ENCODE data around the gene GARIN5B.
"Not testable (repeated sequence)": the region's sequence is repeated elsewhere in the genome, so short reads cannot be mapped to it uniquely, and the experiment has no call there.

GARIN5B gene

GRCh38 chr19:55362990-55363716, at the start of gene GARIN5B:
Gene GARIN5B, minus strand, starts transcription at chr19:55363260. Its CDS starts 194 bp downstream, at chr19:55363066.
- DNase-seq (ENCODE audit: low read depth): no peak
- H3K4me3 ChIP-seq (ENCODE audit: control insufficient read depth, low read depth, low read length): no peak within 1 kb of the TSS
- no peak for TF ChIP-seq CTCF (IDR thresholded peaks at IDR 0.05; ENCODE audit: control insufficient read depth, insufficient read depth, low read depth, low read length, missing control alignments)

GRCh38 chr19:55410168-55410567, 47.1 kb upstream of the GARIN5B start:
- DNase-seq (ENCODE audit: low read depth): no peak
- no peak overlapping the region for H3K4me3 ChIP-seq (ENCODE audit: control insufficient read depth, low read depth, low read length)
- no peak for TF ChIP-seq CTCF (IDR thresholded peaks at IDR 0.05; ENCODE audit: control insufficient read depth, insufficient read depth, low read depth, low read length, missing control alignments)

GRCh38 chr19:55409179-55409578, 46.1 kb upstream of the GARIN5B start:
- DNase-seq (ENCODE audit: low read depth); H3K4me3 ChIP-seq (ENCODE audit: control insufficient read depth, low read depth, low read length): not testable (repeated sequence)

- peak overlapping the region; percentile 39 for H3K4me3 ChIP-seq (ENCODE audit: control insufficient read depth, low read depth, low read length)
- TF ChIP-seq CTCF (IDR thresholded peaks at IDR 0.05; ENCODE audit: control insufficient read depth, insufficient read depth, low read depth, low read length, missing control alignments): no peak
- no peak for DNase-seq (ENCODE audit: low read depth)
These were observed 45.4 kb upstream of the GARIN5B start for GRCh38 chr19:55408533-55408872.

GRCh38 chr19:55407800-55408532, 44.9 kb upstream of the GARIN5B start:
- no peak for TF ChIP-seq CTCF (IDR thresholded peaks at IDR 0.05; ENCODE audit: control insufficient read depth, insufficient read depth, low read depth, low read length, missing control alignments)
- peak; percentile 97 for DNase-seq (ENCODE audit: low read depth)
- peak overlapping the region; percentile 55 for H3K4me3 ChIP-seq (ENCODE audit: control insufficient read depth, low read depth, low read length)

GRCh38 chr19:55407550-55407799, 44.4 kb upstream of the GARIN5B start, which contains the start of gene UBE2S:
Gene UBE2S, minus strand, starts transcription at chr19:55407788. Its CDS starts 199 bp downstream, at chr19:55407589.
- peak within 1 kb of the TSS; percentile 80 for H3K4me3 ChIP-seq (ENCODE audit: control insufficient read depth, low read depth, low read length)
- not testable (repeated sequence) for DNase-seq (ENCODE audit: low read depth)

- no peak for DNase-seq (ENCODE audit: low read depth)
- no peak for TF ChIP-seq CTCF (IDR thresholded peaks at IDR 0.05; ENCODE audit: control insufficient read depth, insufficient read depth, low read depth, low read length, missing control alignments)
- peak overlapping the region; percentile 80 for H3K4me3 ChIP-seq (ENCODE audit: control insufficient read depth, low read depth, low read length)
These were observed 43.9 kb upstream of the GARIN5B start for GRCh38 chr19:55406826-55407549.
